T-helper 1 cell treated with Interleukin-12 subunit alpha and Interleukin-12 subunit beta and Interleukin-4 antibody, amounts not matched to agents 30 ng/mL and 1 ng/mL, for 36 hours (primary cell): ENCODE results near the gene SPATA31C2. TPM values are rescaled to one million over a fixed set of nuclear protein-coding genes. Genes with fewer than 3 reads are reported as not detected.
"Not testable (repeated sequence)": the region's sequence is repeated elsewhere in the genome, so short reads cannot be mapped to it uniquely, and the experiment has no call there.

ENCODE experiments used
- intact Hi-C: fragments of 100-400 bp; cut with micrococcal nuclease; formaldehyde crosslinking; loops from one replicate; pipeline ENCODE4 v1.15.1; 2024
- total RNA-seq: library from RNA; stranded (reverse); gene quantifications from 2 replicates; pipeline ENCODE4 v1.2.3, GENCODE V29; 2022

The SPATA31C2 gene
- total RNA-seq, 1 donor from 2014 or later, result not detected

DNA sequence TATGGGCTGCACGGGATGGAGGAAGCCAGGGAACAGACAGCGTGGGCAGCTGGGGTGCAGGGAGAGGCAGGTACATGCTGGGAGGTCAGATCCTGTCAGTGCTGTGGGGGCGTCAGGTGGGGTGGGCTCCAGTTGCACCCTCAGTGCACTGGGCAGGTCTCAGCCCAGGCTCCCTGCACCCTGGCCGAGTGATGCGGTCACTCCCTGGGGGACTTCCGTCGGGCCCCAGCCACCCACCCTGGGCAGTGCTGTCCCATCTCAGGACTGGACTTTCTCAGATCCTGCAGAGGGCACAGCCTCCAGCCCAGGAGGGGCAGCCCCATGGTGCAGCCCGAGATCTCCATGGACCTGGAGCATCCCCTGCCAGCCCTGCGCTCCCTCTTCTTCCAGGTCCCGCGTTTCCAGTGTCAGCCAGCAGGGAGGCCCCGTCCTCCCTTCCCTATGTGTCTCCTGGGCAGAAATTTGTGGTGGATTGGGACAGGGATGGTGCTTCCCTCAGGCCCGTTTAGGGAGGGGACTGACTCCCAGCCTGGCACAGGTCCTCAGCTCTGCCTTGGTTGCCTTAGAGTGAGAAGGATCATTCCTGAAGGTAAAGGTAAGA lies 10.5 kb downstream of the SPATA31C2 start:
- intact Hi-C loops, result not testable (repeated sequence)

DNA sequence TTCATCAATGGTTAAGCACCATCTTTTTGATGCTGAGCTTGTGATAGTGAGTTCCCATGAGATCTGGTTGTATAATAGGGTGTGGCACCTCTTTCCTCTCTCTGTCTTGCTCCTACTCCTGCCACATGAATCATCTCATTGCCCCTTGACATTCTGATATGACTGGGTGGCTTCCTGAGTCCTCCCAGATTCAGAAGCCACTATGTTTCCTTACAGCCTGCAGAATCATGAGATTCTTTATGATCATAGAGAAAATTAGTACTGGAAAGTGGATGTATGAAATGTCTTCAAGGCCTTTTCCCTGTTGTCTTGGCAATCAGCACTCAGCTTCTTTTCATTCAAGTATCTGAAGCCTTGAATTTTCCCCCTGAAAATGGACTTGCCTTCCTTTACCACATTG lies 14.9 kb downstream of the SPATA31C2 start:
- intact Hi-C loops, result not testable (repeated sequence)

DNA sequence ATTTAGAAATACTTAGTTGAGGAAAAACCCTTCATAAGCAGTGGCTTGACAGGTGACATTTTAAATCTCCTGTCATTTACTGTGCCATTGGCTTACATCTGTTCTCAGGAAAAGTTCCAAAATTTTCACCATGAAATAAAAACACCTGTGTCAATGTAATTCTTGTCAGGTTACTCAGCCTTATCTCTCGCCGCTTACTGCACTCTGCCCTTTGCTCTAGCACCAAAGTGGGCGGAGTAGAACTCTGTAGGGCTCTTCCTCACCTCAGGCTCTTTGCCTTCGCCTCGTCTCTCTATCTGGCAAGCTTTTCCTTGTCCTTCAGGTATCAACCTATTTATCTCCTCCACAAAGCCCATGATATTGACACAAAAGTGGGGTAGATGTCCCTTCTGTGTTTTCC lies 20.2 kb downstream of the SPATA31C2 start:
- intact Hi-C loops, result not testable (repeated sequence)

DNA sequence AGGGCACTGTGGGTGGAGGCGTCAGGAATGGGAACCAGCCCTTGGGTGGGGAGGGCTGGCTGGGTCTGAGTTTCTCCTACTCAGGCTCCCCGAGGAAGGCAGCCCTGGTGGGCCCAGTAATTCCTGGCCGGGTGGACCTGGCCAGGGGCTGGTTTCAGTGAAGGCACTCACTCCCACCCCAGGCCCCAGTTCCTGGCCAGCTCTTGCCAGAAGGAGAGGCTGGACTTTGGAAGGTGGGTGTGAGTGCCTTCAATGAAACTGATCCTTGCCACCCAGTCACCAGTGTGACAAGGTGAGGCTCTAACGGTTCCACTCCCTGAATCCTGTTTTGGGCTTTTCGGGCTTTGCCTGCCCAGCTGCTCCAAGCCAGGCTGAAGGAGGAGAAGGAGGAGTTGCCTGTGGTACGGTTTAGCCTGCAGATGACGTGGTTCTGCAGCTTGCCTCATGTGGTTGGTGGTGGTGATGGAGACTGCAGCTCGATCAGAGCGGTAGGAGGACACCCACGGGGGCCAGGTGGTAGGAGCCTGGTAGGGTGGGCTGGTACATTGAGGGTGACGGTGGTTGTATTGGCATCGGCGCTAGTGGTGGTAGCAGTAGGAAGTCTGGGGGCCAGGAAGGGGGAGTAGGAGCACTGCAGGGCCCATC lies 23.2 kb downstream of the SPATA31C2 start:
- intact Hi-C loops, result not testable (repeated sequence)

DNA sequence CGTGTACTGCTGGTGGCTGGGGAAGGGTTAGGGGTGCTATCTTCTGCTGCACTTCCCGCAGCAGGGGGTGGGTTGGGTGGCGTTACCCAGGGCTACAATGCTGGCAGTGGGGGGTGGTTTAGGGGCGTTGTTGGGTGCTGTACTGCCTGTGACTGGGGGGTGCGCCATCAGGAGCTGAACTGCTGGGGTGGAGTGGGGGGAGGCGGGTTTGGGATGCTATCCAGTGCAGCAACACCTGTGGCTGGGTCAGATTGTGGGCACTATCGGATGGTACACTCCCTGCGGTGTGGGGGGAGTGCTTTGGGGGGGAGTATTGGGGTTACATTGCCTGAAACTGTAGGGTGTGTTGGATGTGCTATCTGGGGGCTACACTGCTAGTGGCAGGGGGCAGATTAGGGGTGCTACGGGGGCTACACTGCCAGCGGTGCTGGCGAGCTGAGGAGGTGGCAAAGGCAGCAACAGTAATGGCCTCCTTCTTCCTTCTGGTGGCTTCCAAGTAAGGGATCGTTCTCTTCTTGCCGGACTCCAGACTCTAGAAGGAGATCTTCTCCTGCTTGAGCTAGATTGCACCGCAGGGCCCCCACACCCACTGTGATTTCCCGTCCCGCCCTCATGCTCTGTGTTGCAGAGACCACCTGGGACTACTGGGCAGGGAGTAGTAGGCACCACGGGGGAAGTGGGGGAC lies 23.9 kb downstream of the SPATA31C2 start:
- intact Hi-C loops, result not testable (repeated sequence)

DNA sequence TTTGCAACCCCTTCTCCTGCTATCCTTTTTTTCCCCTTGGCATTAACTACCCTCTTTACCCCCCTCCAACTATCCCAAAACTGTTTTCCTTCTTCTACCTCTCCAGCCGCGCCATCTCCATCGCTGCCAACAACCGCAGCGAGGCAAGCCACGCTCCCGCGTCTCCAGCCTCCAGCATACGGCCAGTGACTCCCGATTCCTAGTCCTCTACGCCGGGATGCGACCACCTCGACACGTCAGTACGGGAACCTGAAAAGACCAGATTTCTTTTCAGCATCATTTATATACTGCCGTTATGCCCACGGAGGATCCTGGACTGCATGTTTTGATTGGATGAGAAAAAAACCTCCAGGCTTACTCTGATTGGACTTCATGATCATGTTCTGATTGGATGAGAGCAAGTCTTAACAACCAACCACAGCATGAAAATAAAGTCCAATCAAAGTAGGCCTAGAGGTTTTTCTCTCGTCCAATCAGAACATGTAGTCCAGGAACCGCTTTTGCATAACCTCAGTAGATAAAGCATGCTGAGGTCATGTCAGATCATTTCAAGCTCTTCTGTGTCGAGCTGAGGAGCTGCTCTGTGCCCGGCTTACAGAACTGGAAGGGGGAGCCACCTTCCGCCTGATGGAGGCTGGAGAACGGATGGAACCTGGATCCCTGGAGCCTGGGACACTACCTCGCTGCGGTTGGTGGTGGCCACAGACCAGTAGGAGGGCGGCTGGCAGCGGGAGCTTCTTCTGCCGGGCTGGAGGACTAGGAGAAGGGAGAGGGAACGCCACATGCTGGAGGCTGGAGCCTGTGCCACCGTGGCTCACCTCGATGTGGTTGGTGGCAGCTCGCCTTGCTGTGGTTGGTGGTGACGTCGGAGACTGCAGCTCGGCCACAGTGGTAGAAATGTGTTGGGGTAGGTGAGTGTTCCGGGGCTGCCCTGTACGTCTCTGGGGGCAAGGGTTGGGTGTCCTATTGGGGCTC lies 24.8 kb downstream of the SPATA31C2 start:
- intact Hi-C loops, result not testable (repeated sequence)

DNA sequence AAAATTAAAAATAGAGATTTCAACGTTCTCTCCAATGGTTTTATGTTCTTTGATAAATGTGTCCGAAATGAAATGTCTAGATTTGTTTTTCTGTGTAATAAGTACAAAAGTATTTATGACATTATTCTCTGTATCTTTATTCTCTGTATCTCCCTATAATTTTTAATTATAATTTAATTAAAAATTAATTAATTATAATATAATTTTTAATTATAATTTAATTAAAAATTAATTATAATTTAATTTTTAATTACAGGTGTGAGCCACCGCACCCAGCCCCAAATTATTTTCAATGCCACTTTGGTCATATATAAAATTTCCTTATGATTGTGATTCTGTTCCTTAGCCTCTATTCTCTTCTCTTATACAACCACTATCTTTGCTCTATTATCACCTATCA lies 28.2 kb downstream of the SPATA31C2 start:
- intact Hi-C loops, result no loop called here

DNA sequence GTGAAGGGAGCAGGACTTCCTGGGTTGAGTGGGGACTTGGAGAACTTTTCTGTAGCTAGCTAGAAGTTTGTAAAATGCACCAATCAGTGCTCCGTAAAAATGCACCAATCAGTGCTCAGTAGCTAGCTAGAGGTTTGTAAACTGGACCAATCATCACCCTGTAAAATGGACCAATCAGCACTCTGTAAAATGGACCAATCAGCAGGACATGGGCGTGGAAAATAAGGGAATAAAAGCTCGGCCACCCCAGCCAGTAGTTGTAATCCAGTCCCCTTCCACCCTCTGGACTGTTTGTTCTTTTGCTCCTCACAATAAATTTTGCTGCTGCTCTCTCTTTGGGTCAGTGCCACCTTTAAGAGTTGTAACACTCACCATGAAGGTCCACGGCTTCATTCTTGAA lies 29.5 kb downstream of the SPATA31C2 start:
- intact Hi-C loops, result loop anchor here (5.0 kb wide), 2 partner anchors 324 to 484 kb away; no protein-coding TSS in a partner anchor

DNA sequence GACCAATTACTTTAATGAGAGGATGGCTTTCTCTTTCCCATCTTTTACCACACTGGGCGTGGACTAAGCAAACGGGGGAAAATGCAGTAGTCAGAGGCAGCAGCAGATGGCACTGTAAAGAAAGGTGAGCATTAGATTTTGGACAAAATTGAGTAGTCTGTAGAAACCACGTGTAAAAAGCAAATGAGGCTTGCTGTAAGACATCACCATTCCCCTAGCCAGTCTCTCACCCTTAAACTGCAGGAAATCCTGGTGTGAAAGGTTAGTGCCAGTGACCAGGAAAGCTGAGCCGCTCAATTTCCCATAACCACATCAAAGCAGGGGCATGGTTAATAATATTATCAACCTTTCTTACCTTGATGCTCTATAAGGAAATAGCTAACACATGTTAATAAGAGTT lies 31.8 kb downstream of the SPATA31C2 start:
- intact Hi-C loops, result loop anchor here (1.0 to 5.0 kb wide), 3 partner anchors 281 to 486 kb away; no protein-coding TSS in a partner anchor

DNA sequence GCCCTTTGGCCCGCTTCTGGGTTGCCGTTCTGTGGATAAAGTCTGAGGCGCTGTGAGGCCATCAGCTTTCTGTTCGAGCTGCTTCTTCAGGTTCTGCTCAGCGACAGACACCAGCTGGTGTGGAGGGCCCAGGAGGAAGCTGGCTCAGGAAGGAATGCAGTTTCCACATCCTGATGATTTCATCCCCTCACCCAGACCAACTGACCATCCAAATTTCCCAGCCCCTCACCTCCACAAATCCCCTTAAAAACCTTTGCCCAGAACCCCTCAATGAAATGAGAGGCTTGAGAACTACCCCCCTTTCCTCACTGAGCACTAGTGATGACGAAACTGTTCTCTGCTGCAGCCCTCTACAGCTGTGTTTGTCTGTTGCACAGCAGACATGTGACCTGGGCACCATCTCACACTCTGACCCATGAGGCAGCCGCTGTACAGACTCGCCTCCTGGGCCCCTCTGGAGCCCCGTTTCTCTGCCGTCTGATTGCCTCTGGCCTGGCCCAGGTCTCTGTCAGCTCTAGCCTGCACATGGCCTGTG lies 45.4 kb downstream of the SPATA31C2 start:
- intact Hi-C loops, result no loop called here

DNA sequence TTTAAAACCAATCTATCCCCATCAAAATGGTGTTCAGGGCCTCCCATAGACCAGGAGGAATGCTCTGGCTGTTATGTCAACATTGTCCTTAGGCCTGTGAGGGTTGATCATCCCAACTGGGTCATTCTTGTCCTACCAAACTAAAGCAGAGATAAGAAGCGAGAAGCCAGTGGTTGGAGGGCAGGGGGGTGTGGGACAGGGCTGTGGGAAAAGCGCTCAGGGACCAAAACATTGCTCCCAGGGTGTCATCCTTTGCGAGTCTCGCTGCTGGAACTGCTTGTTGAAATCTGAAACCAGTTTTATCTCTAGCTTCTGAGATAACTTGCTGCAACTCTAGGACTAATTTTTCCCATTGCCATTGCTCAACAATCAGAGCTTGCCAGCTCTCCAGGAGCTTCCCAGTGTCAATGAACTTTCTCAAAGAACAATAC lies 48.1 kb downstream of the SPATA31C2 start:
- intact Hi-C loops, result no loop called here

DNA sequence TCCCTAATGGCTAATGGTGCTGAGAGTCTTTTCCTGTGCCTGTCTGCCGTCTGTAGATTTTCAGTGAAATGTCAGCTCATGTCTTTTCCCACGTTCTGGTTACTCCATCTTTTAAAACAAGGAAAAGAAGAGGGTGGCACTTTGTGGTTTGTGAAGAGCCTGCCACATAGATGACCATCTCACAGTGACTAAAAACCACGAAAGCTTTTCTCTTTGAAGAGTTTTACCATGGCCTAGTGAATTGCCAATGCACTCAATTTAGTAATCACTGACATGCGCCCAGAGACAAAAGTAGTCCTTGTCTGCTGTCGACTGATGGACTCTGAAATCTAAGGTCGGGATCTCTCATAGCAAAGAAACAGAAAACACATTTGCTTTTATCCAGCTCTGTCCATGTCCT lies 50.4 kb downstream of the SPATA31C2 start:
- intact Hi-C loops, result no loop called here

DNA sequence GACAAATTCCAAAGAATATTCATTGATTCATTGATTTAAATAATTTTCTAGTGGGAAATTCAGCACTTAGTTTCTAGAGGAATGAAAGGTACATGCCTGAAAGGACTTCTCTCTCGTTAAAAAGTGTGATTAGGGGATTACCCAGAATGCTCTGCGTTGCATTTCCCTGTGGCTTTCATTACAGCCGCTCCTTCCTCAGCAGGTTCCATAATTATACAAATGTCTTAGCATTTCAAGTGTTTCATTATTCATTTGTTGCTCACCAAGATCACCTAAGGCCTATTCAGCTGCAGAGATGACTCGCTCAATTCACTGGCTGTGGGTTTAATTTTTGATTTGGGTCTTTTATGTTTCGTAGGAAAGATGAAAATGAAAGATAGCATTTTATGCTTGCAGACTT lies 52.8 kb downstream of the SPATA31C2 start:
- intact Hi-C loops, result no loop called here

DNA sequence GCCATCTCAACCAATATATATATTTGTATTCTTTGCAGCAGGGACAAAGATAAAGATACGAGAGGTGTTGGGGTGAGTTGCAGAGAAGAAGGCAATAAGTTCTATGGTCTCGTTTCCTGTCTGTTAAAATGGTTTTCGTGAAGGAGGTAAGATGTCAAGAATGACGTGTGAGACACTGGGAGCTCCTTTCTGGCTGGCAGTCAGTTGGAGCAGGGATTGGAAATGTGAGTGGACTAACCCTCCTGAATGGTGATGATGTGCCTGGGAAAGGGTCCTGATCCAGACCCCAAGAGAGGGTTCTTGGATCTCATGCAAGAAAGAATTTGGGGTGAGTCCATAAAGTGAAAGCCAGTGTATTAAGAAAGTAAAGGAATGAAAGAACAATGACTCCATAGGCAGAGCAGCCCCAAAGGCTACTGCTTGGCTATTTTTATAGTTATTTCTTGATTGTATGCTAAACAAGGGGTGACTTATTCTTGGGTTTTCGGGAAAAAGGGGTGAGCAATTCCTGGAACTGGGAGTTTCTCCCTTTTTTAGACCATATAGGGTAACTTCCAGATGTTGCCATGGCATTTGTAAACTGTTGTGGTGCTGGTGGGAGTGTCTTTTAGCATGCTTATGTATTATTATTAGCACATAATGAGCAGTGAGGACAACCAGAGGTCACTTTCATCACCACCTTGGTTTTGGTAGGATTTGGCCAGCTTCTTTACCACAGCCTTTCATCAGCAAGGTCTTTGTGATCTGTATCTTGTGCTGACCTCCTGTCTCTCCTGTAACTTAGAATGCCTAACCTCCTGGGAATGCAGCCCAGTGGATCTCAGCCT lies 53.7 kb downstream of the SPATA31C2 start:
- intact Hi-C loops, result no loop called here

Other genes with a start within 250 kb of the SPATA31C2 start
- gene SPATA31C1, start 220.5 kb downstream of the SPATA31C2 start, total RNA-seq, result not detected in 2 replicates
- 1.5 TPM in 2 replicates for gene CDK20, start 163.9 kb downstream of the SPATA31C2 start, total RNA-seq
- 44.2 and 45.3 TPM in 2 replicates for gene SPIN1, start 250.0 kb upstream of the SPATA31C2 start, total RNA-seq